Trophoblast cell (in vitro differentiated cells and primary cell): ENCODE data around the gene KCNAB3.
A peak's percentile ranks its signal among the peaks of the same experiment; 100 is the strongest.

Experiments used
- DNase-seq, 2 donors: peaks; one replicate each; pipeline ENCODE4 v3.0.0-alpha.2; 2016
- H2AFZ ChIP-seq: 2 replicates; pipeline ENCODE4 v1.6.1; 2013; ENCODE audit warnings: low read length, moderate library complexity, mild to moderate bottlenecking; ENCODE audit not compliant: insufficient read depth, poor library complexity
- H2AK5ac ChIP-seq: 2 replicates; pipeline ENCODE4 v1.6.1; 2013; ENCODE audit warnings: mild to moderate bottlenecking, low read length
- H2BK120ac ChIP-seq: 2 replicates; pipeline ENCODE4 v1.6.1; 2013; ENCODE audit warnings: low read length, mild to moderate bottlenecking, moderate library complexity; ENCODE audit not compliant: insufficient read depth, poor library complexity
- H2BK12ac ChIP-seq: 2 replicates; pipeline ENCODE4 v1.6.1; 2013; ENCODE audit warnings: mild to moderate bottlenecking, low read length, moderate library complexity
- H2BK5ac ChIP-seq: 2 replicates; pipeline ENCODE4 v1.6.1; 2013; ENCODE audit warnings: low read length, low read depth, moderate library complexity, mild to moderate bottlenecking; ENCODE audit not compliant: poor library complexity
- H3K14ac ChIP-seq: 2 replicates; pipeline ENCODE4 v1.6.1; 2013; ENCODE audit warnings: mild to moderate bottlenecking, low read length
- H3K18ac ChIP-seq: 2 replicates; pipeline ENCODE4 v1.6.1; 2013; ENCODE audit warnings: mild to moderate bottlenecking, low read length
- H3K23ac ChIP-seq: 2 replicates; pipeline ENCODE4 v1.6.1; 2013; ENCODE audit warnings: low read length
- H3K27ac ChIP-seq: 2 replicates; pipeline ENCODE4 v1.5.1; 2013; ENCODE audit warnings: low read depth, mild to moderate bottlenecking, inconsistent platforms, low read length, moderate library complexity
- H3K27me3 ChIP-seq: 2 replicates; pipeline ENCODE4 v1.6.1; 2013; ENCODE audit warnings: inconsistent platforms, mild to moderate bottlenecking, low read length, moderate library complexity; ENCODE audit not compliant: insufficient read depth
- H3K36me3 ChIP-seq, 2 experiments: 1 replicate in 1 of 2; 2 replicates in 1 of 2; pipeline ENCODE4 v1.6.1; 2013; ENCODE audit warnings: low read length in 2 of 2, mild to moderate bottlenecking in 2 of 2, moderate library complexity in 1 of 2; ENCODE audit not compliant: insufficient read depth in 2 of 2, control insufficient read depth in 1 of 2
- H3K4ac ChIP-seq: 2 replicates; pipeline ENCODE4 v1.6.1; 2013; ENCODE audit warnings: low read depth, mild to moderate bottlenecking, low read length, moderate library complexity
- H3K4me1 ChIP-seq, 2 experiments: 1 replicate in 1 of 2; 2 replicates in 1 of 2; pipeline ENCODE4 v1.6.1; 2013; ENCODE audit warnings: low read length in 2 of 2, mild to moderate bottlenecking in 2 of 2, moderate library complexity in 1 of 2; ENCODE audit not compliant: insufficient read depth in 2 of 2, control insufficient read depth in 1 of 2
- H3K4me2 ChIP-seq: 2 replicates; pipeline ENCODE4 v1.6.1; 2013; ENCODE audit warnings: inconsistent platforms, mild to moderate bottlenecking, low read length, moderate library complexity
- H3K4me3 ChIP-seq: 2 replicates; pipeline ENCODE4 v1.5.1; 2013; ENCODE audit warnings: mild to moderate bottlenecking, low read depth, low read length, inconsistent platforms
- H3K79me1 ChIP-seq: one replicate; pipeline ENCODE4 v1.6.1; 2013; ENCODE audit warnings: low read length
- H3K79me2 ChIP-seq: 2 replicates; pipeline ENCODE4 v1.6.1; 2013; ENCODE audit warnings: low read length, mild to moderate bottlenecking; ENCODE audit not compliant: control insufficient read depth, insufficient read depth, poor library complexity
- H3K9ac ChIP-seq: 2 replicates; pipeline ENCODE4 v1.6.1; 2013; ENCODE audit warnings: mild to moderate bottlenecking, low read length
- H3K9me3 ChIP-seq: 2 replicates; pipeline ENCODE4 v1.6.1; 2013; ENCODE audit warnings: low read depth, mild to moderate bottlenecking, control low read depth, inconsistent platforms, low read length; ENCODE audit not compliant: insufficient read depth
- H4K12ac ChIP-seq: 2 replicates; pipeline ENCODE4 v1.6.1; 2013; ENCODE audit warnings: low read depth, mild to moderate bottlenecking, low read length, moderate library complexity
- H4K8ac ChIP-seq: 2 replicates; pipeline ENCODE4 v1.6.1; 2013; ENCODE audit warnings: low read depth, mild to moderate bottlenecking, low read length, moderate library complexity
- H4K91ac ChIP-seq: one replicate; pipeline ENCODE4 v1.6.1; 2013; ENCODE audit warnings: low read depth, mild to moderate bottlenecking, low read length, moderate library complexity
- WGBS: extraction: QIAGEN DNeasy Blood & Tissue Kit; methylation state at CpG from one replicate; pipeline ENCODE4 v1.1.7; 2013; ENCODE audit warnings: missing lambda C conversion rate; ENCODE audit not compliant: insufficient read length, insufficient coverage; ENCODE audit errors: extremely low coverage; 5-methylcytosine and 5-hydroxymethylcytosine counted together

Gene KCNAB3

DNA sequence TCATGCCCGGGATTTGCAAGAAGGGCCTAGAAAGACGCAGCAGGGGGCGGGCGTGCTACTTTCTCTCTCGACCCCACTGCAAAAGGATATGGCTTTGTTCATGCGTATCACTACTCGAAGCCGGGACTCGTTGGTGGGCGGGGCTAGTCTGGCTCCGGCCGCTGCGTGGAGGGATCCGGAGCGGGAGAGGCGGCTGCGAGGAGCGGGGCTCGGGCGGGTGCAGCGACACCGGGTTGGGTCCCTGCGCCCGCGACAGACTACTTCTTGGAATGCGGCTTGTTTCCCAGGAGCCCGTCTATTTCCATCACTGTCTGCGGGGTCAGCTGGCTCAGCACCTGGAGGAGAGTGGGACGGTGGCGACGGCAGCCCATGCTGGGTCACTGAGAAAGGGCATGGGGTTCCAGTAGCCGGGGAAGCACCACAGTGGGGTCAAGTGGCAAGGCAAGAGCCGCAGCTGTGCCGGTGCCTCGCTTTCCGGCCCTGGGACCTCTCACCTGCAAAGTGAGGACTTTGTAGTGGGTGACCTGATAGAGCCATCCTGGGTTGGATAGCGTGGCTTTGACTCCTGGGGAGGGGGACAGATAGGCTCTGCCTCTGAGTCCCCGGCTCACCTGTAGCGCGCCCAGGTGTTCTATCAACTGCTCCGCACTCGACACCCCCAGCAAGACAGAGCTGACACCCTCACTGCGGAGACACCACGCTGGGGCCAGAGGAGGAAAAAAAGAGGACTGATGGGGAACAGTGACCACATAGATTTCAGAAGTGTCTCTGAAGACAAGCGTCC, 6.6 kb downstream of the KCNAB3 start:
- Histone ChIP-seq H3K4me2 (peak overlapping the region; percentile 68), H4K12ac (peak overlapping the region; percentile 50), H3K18ac (peak overlapping the region; percentile 2), H2BK12ac (no peak overlapping the region), H3K79me1 (peaks cover 5% of the 10 kb centered on the region), H3K27ac (no peak overlapping the region), H3K9ac (no peak overlapping the region), H3K79me2 (no peaks in the 10 kb centered on the region), H2AFZ (peak overlapping the region; percentile 69), H3K27me3 (peaks cover 3% of the 10 kb centered on the region), H2BK5ac (no peak overlapping the region), H2AK5ac (no peak overlapping the region), H2BK120ac (no peak overlapping the region), H3K36me3 (no peaks in the 10 kb centered on the region), H3K9me3 (no peaks in the 10 kb centered on the region), H3K23ac (no peak overlapping the region), H3K14ac (peak overlapping the region; percentile 4), H3K4me1 (peaks cover 0 to 10% of the 10 kb centered on the region in 2 experiments), H4K8ac (peak overlapping the region; percentile 90), H4K91ac (peak overlapping the region; percentile 51), H3K4ac (no peak overlapping the region), H3K4me3 (peak overlapping the region; percentile 23)
- no CpG with 5 or more reads among the region's 45 CpGs for WGBS
- DNase-seq = peak; percentile 46 to 75

DNA sequence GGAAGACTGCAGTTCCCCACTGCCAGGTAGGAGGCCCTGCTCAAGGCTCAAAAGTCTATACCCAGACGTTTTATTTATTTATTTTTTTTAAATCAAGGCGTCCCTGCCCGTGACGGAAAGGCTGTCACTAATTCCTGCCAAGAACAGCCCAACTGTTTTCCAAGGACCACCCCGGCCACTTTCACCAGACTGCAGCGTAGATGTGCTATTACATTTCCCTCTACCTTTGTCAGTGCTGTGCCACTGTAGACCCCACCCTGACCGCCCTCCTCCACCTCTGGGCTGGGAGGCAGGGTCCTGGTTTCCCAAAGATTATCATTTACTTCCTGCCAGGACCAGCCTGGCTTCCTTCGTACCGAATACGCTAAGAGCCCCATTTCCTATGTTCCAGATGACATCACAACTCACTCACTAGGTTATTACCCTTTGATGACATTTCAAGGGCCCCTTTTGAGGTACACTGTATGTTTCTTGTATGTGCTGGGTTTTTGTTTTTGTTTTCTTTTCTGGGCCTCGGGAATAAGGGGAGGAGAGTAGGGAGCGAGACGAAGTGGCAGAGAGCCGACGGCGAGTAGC, 7.3 kb downstream of the KCNAB3 start:
- no peak overlapping the region for H3K9ac ChIP-seq
- peak overlapping the region; percentile 90 for H4K8ac ChIP-seq
- no peaks in the 10 kb centered on the region for H3K9me3 ChIP-seq
- peak overlapping the region; percentile 68 for H3K4me2 ChIP-seq
- H2AK5ac ChIP-seq = peak overlapping the region; percentile 39
- H3K27ac ChIP-seq = no peak overlapping the region
- H4K91ac ChIP-seq = peak overlapping the region; percentile 51
- H2AFZ ChIP-seq = peak overlapping the region; percentile 69
- H3K79me2 ChIP-seq = no peaks in the 10 kb centered on the region
- H3K4me3 ChIP-seq = no peak overlapping the region
- H3K27me3 ChIP-seq = peaks cover 3% of the 10 kb centered on the region
- no peak overlapping the region for H3K18ac ChIP-seq
- DNase-seq = no peak
- H2BK5ac ChIP-seq = no peak overlapping the region
- peak overlapping the region; percentile 43 for H2BK12ac ChIP-seq
- H3K36me3 ChIP-seq = no peaks in the 10 kb centered on the region
- no peak overlapping the region for H3K14ac ChIP-seq
- H4K12ac ChIP-seq = peak overlapping the region; percentile 50
- no peak overlapping the region for H3K23ac ChIP-seq
- H3K4me1 ChIP-seq = peaks cover 0 to 10% of the 10 kb centered on the region in 2 experiments
- WGBS = no CpG with 5 or more reads among the region's 16 CpGs
- no peak overlapping the region for H3K4ac ChIP-seq
- H3K79me1 ChIP-seq = peaks cover 5% of the 10 kb centered on the region
- no peak overlapping the region for H2BK120ac ChIP-seq

DNA sequence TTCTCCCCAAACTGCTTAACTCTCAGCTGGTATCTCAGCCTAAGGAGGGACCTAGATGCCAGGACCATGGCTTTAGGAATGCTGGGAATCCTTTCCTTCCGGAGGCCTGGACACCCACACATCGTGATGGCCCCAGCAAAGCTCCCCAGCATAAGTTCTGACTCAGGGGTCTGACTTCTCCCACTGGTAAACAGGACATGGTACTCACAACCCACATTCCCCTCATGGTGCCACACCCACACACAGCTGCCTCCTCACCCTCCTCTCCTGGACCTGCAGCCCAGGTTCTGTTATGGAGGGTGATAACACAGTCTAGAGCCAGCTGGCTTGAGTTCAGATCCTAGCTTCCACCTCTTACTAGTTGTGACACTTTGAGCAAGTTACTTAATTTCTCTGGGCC, 12.8 kb downstream of the KCNAB3 start:
- H2BK12ac ChIP-seq = no peak overlapping the region
- H2BK5ac ChIP-seq = no peak overlapping the region
- H3K36me3 ChIP-seq = peaks cover 2 to 4% of the 10 kb centered on the region in 2 experiments
- H4K91ac ChIP-seq = no peak overlapping the region
- H3K14ac ChIP-seq = no peak overlapping the region
- DNase-seq = peak; percentile 13 to 27
- no peak overlapping the region for H3K18ac ChIP-seq
- peaks cover 6% of the 10 kb centered on the region for H3K79me1 ChIP-seq
- no peak overlapping the region for H4K8ac ChIP-seq
- H3K4me3 ChIP-seq = no peak overlapping the region
- H3K4ac ChIP-seq = no peak overlapping the region
- H2BK120ac ChIP-seq = no peak overlapping the region
- no peak overlapping the region for H3K9ac ChIP-seq
- H2AK5ac ChIP-seq = no peak overlapping the region
- H3K23ac ChIP-seq = no peak overlapping the region
- H3K9me3 ChIP-seq = no peaks in the 10 kb centered on the region
- H3K27me3 ChIP-seq = peaks cover 3% of the 10 kb centered on the region
- peaks cover 9 to 14% of the 10 kb centered on the region in 2 experiments for H3K4me1 ChIP-seq
- H4K12ac ChIP-seq = no peak overlapping the region
- H2AFZ ChIP-seq = no peak overlapping the region
- H3K79me2 ChIP-seq = peaks cover 2% of the 10 kb centered on the region
- H3K4me2 ChIP-seq = no peak overlapping the region
- no peak overlapping the region for H3K27ac ChIP-seq
- WGBS = no CpG with 5 or more reads among the region's 2 CpGs

DNA sequence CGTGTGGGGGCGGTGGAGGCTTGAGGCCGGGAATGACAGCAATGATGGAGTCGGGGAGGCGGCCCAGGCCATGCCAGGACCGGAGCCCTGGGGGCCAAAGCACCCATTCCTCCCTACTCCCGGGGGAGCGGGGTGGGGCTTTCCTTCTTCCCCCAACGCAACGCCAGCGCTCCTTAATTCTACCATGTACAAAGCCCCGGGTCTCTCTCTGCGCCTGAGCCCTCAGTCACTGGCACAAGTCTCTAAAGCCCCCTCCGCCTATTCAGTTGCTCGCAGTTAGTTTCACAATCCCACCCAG, 13.3 kb downstream of the KCNAB3 start:
- peaks cover 2% of the 10 kb centered on the region for H3K79me2 ChIP-seq
- no peak overlapping the region for H3K23ac ChIP-seq
- no peak overlapping the region for H3K27ac ChIP-seq
- H2BK5ac ChIP-seq = no peak overlapping the region
- no peak for DNase-seq
- WGBS = no CpG with 5 or more reads among the region's 15 CpGs
- H3K4me1 ChIP-seq = peaks cover 9 to 14% of the 10 kb centered on the region in 2 experiments
- H2BK120ac ChIP-seq = no peak overlapping the region
- H2AFZ ChIP-seq = peak overlapping the region; percentile 27
- H3K9ac ChIP-seq = no peak overlapping the region
- H3K4me2 ChIP-seq = peak overlapping the region; percentile 65
- peaks cover 3% of the 10 kb centered on the region for H3K27me3 ChIP-seq
- peak overlapping the region; percentile 83 for H4K8ac ChIP-seq
- H4K12ac ChIP-seq = no peak overlapping the region
- H3K14ac ChIP-seq = no peak overlapping the region
- H2BK12ac ChIP-seq = no peak overlapping the region
- peaks cover 7 to 9% of the 10 kb centered on the region in 2 experiments for H3K36me3 ChIP-seq
- no peak overlapping the region for H3K4ac ChIP-seq
- no peak overlapping the region for H3K18ac ChIP-seq
- H2AK5ac ChIP-seq = no peak overlapping the region
- H3K79me1 ChIP-seq = peaks cover 6% of the 10 kb centered on the region
- H3K9me3 ChIP-seq = no peaks in the 10 kb centered on the region
- H3K4me3 ChIP-seq = no peak overlapping the region
- peak overlapping the region; percentile 42 for H4K91ac ChIP-seq
